Activated CD4-positive, alpha-beta T cell treated with anti-CD3 and anti-CD28 coated beads, Interleukin-2, Interleukin-4, amounts not matched to agents 100 ng/mL and 50 ng/mL, durations not matched to agents 16 hours and 8 hours (primary cell): ENCODE results near the gene RPL6.
"Not testable (repeated sequence)": the region's sequence is repeated elsewhere in the genome, so short reads cannot be mapped to it uniquely, and the experiment has no call there.

ENCODE experiments used
- DNase-seq: peaks from one replicate; pipeline ENCODE4 v3.0.0-alpha.2; 2020; ENCODE audit warnings: low spot score

Gene RPL6

GRCh38 chr12:112419297-112420133 is 10.1 kb upstream of the RPL6 start:
- peak; percentile 33 for DNase-seq

GRCh38 chr12:112418608-112419296 is 9.3 kb upstream of the RPL6 start, which contains the start of gene PTPN11:
PTPN11 (plus strand) TSS chr12:112418947; CDS start chr12:112419112, 165 bp downstream.
- DNase-seq: peak; percentile 89

DNA sequence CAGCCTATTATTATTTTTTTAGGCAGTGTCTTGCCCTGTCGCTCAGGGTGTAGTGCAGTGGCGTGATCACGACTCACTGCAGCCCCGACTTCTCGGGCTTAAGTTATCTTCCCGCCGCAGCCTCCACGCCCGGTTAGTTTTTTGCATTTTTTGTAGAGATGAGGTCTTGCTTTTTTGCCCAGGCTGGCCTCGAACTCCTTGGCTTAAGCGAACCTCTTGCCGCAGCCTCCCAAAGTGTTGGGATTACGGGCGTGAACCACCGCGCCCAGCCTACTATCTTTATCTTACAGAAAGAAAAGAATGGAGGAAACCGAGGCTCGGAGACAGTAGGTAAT is 8.8 kb upstream of the RPL6 start:
- DNase-seq: no peak

- not testable (repeated sequence) for DNase-seq
Measured at GRCh38 chr12:112415457-112415856, 6.1 kb upstream of the RPL6 start.

DNA sequence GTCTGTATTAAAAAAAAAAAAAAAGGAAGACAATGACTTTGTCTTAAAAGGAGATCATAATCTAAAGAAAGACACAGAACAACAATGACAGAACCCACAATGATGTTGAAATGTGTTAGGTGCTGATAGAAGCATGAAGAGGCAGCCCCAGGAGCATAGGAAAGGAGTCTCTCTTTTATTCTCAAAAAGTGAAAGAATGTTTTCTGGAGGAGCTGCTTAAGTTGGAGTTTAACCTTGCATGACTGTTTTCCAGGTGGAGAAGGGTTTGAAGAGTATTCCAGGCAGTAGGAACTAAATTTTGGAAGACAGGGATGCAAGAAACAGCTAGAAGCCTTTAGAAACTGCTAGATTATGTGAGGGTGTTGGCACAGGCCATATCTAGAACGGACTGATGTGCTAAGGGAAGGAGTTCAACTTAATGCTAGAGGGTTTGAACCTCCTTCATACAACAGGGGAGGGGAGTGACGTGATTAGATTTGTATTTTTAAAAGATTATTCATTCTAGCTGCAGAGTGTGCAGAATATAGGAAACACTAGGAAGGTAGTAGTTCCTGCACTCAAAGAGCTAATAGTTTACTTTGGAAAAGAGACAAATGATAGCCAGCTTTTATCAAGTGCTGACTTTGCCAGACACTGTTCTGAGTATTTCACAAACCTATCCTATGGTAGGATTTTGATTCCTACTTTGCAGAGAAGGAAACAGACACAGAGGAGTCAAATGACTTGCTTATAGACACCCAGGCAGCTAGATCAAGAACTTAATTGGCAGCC is 4.6 kb upstream of the RPL6 start:
- no peak for DNase-seq

- DNase-seq: no peak
Measured at GRCh38 chr12:112409906-112410244, 470 bp upstream of the RPL6 start.

- DNase-seq: peak; percentile 44
Measured at GRCh38 chr12:112408621-112409020, 784 bp downstream of the RPL6 start.

GRCh38 chr12:112407683-112408082 is 1.7 kb downstream of the RPL6 start:
- not testable (repeated sequence) for DNase-seq

DNA sequence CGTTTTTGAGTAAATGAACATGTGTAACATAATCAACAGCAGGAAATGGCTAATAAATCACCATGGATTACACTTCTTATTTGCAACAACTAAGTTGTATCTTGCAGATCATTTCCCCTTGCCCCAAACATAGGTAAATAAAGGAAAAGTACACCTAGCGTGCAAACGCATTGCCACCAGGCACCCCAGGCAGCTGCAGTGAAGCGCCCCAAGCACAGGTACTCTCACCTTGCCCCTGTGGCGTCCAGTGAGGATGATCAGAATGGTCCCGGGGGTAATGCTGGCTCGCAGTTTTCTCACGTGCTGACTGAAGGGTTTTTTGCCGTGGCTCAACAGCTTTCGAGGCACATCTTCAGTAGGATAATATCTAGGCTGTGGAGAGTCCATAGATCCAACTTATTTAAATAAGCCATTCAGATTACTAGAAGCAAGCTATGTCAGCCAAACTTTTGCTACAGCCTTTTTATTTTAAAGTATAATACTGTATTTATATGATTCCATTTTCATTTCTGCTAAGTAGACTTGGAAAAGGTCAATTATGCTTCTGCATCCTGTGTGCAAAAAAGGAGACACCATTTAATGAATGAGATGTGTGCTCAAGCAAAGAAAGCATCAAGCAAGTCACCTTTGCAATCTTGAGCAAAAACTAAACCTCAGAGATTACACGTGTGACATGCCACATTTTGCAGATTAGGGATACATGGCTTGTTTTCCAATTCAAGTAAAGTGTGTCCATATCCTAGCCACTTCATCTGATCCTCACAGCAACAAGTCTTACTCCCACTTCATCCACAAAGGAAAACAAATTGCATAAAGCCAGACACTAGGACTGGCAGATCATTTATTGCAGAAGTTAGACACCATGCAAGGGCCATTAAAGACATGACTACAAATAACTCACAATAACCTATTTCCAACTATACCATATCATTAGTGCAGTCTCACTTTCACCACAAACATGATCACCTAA is 2.6 kb downstream of the RPL6 start:
- DNase-seq: no peak

DNA sequence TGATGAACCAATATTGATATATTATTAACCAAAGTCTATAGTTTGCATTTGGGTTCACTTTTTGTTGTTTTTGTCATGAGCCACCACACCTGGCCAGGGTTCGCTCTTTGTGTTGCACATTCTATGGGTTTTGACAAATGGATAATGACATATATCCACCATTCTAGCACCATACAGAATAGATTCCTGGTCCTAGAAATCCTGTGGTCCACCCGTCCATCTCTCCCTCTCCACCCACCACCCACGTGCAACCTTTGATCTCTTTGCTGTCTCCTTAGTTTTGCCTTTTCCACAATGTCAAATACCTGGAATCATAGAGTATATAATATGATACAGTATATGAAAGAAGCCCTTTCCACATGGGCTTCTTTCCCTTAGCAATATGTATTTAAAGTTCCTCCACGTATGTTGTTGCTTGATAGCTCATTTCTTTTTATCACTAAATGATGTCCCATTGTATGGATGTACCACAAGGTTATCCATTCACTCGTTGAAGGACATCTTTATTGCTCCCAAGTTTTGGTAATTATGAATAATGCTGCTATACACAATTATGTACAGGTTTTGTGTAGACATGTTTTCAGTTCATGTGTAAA is 7.4 kb downstream of the RPL6 start:
- DNase-seq: no peak

DNA sequence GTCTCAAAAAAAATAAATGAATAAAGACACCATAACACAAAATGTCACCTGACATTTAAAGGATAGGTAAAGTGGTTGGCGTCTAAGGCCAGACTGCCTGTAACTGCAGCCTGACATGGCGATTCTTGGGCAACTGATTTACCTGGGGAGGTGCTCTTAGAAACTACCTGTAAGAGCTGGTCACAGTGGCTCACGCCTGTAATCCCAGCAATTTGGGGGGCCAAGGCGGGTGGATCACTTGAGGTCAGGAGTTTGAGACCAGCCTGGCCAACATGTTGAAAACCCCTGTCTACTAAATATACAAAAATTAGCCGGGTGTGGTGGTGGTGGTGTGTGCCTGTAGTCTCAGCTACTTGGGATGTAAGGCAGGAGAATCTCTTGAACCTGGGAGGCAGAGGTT is 8.4 kb downstream of the RPL6 start:
- no peak for DNase-seq

GRCh38 chr12:112393328-112393727 is 16.1 kb downstream of the RPL6 start:
- no peak for DNase-seq

GRCh38 chr12:112389922-112390654 is 19.3 kb downstream of the RPL6 start:
- not testable (repeated sequence) for DNase-seq

- no peak for DNase-seq
Measured at GRCh38 chr12:112389228-112389627, 20.2 kb downstream of the RPL6 start.

DNA sequence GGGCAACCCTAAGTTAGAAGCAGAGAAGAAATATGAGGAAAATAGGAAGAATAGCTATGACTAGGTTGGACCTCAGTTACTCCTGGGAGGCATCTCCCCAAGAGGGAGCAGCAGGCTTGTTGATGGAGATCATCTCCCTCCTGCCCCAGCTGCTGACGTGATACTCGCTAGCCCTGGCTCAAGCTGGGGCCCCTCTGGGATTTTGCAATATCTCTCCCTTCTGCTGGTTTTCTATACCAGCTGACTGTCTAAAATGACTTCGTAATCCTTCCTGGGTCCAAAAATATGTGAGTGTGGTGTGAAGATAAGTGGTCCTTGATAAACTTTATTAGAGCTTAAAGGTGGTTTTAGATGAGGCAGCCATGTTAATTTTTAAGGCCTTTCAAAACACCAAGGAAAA is 22.7 kb downstream of the RPL6 start:
- DNase-seq: no peak

DNA sequence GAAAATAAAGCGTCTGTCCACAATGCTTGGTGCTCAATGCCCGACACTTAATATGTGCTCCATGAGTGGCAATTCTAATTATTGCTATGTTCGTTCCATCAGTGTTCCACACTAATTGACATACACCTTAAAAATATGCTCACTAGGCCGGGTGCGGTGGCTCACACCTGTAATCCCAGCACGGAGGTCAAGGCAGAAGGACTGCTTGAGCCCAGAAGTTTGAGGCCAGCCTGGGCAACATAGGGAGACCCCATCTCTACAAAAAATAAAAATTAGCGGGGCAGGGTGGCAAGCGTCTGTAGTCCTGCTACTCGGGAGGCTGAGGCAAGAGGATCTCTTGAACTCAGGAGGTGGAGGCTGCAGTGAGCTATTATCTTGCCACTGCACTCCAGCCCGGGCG is 26.5 kb downstream of the RPL6 start:
- no peak for DNase-seq

GRCh38 chr12:112381883-112382796 is 27.3 kb downstream of the RPL6 start, which contains the start of gene HECTD4:
HECTD4 (minus strand) TSS chr12:112382431; CDS start chr12:112382128, 303 bp downstream.
- DNase-seq: peak; percentile 93

DNA sequence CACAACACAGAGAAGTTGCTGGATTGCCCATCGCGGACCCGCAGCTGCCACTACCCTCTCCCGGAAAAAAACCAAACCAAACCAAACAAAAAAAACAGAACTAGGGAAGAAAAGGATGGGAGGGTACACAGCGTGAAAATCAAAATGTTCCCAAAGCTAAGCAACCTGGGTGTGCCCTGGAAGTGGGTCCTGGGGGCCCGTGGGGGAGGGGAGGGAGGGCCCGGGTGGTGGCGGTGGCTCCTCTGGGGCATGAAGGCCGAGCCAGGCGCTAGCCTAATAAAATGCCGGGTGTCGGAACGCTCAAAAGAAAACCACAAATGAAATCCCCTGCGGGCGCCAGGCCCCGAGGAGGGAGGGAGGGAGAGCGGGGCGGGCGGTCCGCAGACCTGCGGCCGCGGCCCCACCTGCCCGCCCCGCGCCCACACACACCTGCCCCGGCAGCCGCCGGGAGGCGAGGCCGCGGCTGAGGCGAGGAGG is 28.0 kb downstream of the RPL6 start:
- DNase-seq: no peak
